Tibial nerve (tissue), 3 donors: ENCODE measurements around the gene MFSD11.

Source experiments
- CTCF ChIP-seq, 5 experiments: fragments of 200-600 bp in 3 of 5; fragments of 450-650 bp in 2 of 5; sonication (generic) in 3 of 5; IDR thresholded peaks; one replicate each; pipeline ENCODE4 v1.5.1; 2016 to 2019; ENCODE audit warnings: antibody characterized with exemption in 5 of 5, mild to moderate bottlenecking in 3 of 5, moderate library complexity in 2 of 5
- POLR2A ChIP-seq, 2 donors: fragments of 450-650 bp; IDR thresholded peaks; one replicate each; pipeline ENCODE4 v1.6.1; 2017; ENCODE audit warnings: antibody characterized with exemption in 2 of 2, mild to moderate bottlenecking in 2 of 2, moderate library complexity in 2 of 2

GRCh38 chr17:76706817-76707216, 31.1 kb upstream of the MFSD11 start:
- TF ChIP-seq CTCF (IDR thresholded peaks at IDR 0.05) (no peak), POLR2A (IDR thresholded peaks at IDR 0.05) (no peak)
